ENCODE data around the gene FCGR3B.
"Not testable (repeated sequence)": the region's sequence is repeated elsewhere in the genome, so short reads cannot be mapped to it uniquely, and the experiment has no call there.

GRCh38 chr1:161610198-161610597 lies 20.8 kb downstream of the FCGR3B start:
- TF ChIP-seq REST (IDR thresholded peaks at IDR 0.05; ENCODE audit: unreplicated experiment); CTCF (conservative IDR thresholded peaks at IDR 0.05; ENCODE audit: low read depth in 2 of 2); POLR2AphosphoS5 (IDR thresholded peaks at IDR 0.05; ENCODE audit: low read depth); EZH2phosphoT487 (IDR thresholded peaks at IDR 0.05; ENCODE audit: unreplicated experiment); CREB1 (CRISPR knock-in tag; IDR thresholded peaks at IDR 0.05; ENCODE audit: low read depth); EZH2 (IDR thresholded peaks at IDR 0.05; ENCODE audit: low read depth, unreplicated experiment); STAT1 (IDR thresholded peaks at IDR 0.05; ENCODE audit: unreplicated experiment); JUNB (IDR thresholded peaks at IDR 0.05; ENCODE audit: unreplicated experiment); NANOG (IDR thresholded peaks at IDR 0.05; ENCODE audit: borderline replicate concordance); ETS1 (IDR thresholded peaks at IDR 0.05): not testable (repeated sequence)

Data from GM23338 (cell line).